GM19438 (cell line): ENCODE measurements around the gene SGSM1.
"Not testable (repeated sequence)": the region's sequence is repeated elsewhere in the genome, so short reads cannot be mapped to it uniquely, and the experiment has no call there.

Source experiments
- ATAC-seq: cut with Tn5 transposase; IDR thresholded peaks from one replicate; pipeline ENCODE4 v1.9.1; 2021; ENCODE audit warnings: low read depth; ENCODE audit not compliant: unreplicated experiment

The SGSM1 gene

GRCh38 chr22:24836282-24836681, 30.3 kb downstream of the SGSM1 start:
- ATAC-seq, result no peak

- ATAC-seq, result not testable (repeated sequence)
Measured at GRCh38 chr22:24837517-24837916, 31.5 kb downstream of the SGSM1 start.

GRCh38 chr22:24841261-24841660, 35.2 kb downstream of the SGSM1 start:
- no peak for ATAC-seq

GRCh38 chr22:24843048-24843447, 37.0 kb downstream of the SGSM1 start:
- ATAC-seq, result no peak

- ATAC-seq, result no peak
Measured at GRCh38 chr22:24845041-24845898, 39.3 kb downstream of the SGSM1 start.

GRCh38 chr22:24847490-24847889, 41.5 kb downstream of the SGSM1 start:
- no peak for ATAC-seq

GRCh38 chr22:24848559-24849168, 42.7 kb downstream of the SGSM1 start:
- no peak for ATAC-seq

- no peak for ATAC-seq
Measured at GRCh38 chr22:24855794-24856193, 49.8 kb downstream of the SGSM1 start.

- no peak for ATAC-seq
Measured at GRCh38 chr22:24857576-24857975, 51.6 kb downstream of the SGSM1 start.

- ATAC-seq, result no peak
Measured at GRCh38 chr22:24859587-24859986, 53.6 kb downstream of the SGSM1 start.

- no peak for ATAC-seq
Measured at GRCh38 chr22:24865508-24865907, 59.5 kb downstream of the SGSM1 start.

GRCh38 chr22:24867323-24868022, 61.5 kb downstream of the SGSM1 start:
- ATAC-seq, result no peak

- ATAC-seq, result no peak
Measured at GRCh38 chr22:24868979-24869378, 63.0 kb downstream of the SGSM1 start.

- ATAC-seq, result no peak
Measured at GRCh38 chr22:24871611-24872205, 65.7 kb downstream of the SGSM1 start.

GRCh38 chr22:24873226-24873625, 67.2 kb downstream of the SGSM1 start:
- ATAC-seq, result no peak

GRCh38 chr22:24875862-24876506, 70.0 kb downstream of the SGSM1 start:
- no peak for ATAC-seq

- ATAC-seq, result no peak
Measured at GRCh38 chr22:24876700-24877099, 70.7 kb downstream of the SGSM1 start.

GRCh38 chr22:24878969-24879368, 73.0 kb downstream of the SGSM1 start:
- no peak for ATAC-seq

GRCh38 chr22:24883432-24883831, 77.4 kb downstream of the SGSM1 start:
- no peak for ATAC-seq

- ATAC-seq, result no peak
Measured at GRCh38 chr22:24887260-24887659, 81.2 kb downstream of the SGSM1 start.
